Endothelial cell (in vitro differentiated cells): ENCODE measurements around the gene MYOF. TPM values are rescaled to one million over a fixed set of nuclear protein-coding genes. Genes with fewer than 3 reads are reported as not detected.
"Not testable (repeated sequence)": the region's sequence is repeated elsewhere in the genome, so short reads cannot be mapped to it uniquely, and the experiment has no call there.

Source experiments
- DNase-seq: peaks from one replicate; pipeline ENCODE4 v3.0.0; 2021; ENCODE audit warnings: low spot score
- H3K27ac Mint-ChIP-seq: one replicate; pipeline ENCODE4 v1.8.0; 2021; ENCODE audit warnings: mixed read lengths, inconsistent platforms; ENCODE audit not compliant: unreplicated experiment
- H3K27me3 Mint-ChIP-seq: one replicate; pipeline ENCODE4 v1.8.0; 2021; ENCODE audit warnings: mild to moderate bottlenecking, moderate library complexity, mixed read lengths, inconsistent platforms; ENCODE audit not compliant: unreplicated experiment
- H3K36me3 Mint-ChIP-seq: one replicate; pipeline ENCODE4 v1.8.0; 2021; ENCODE audit warnings: mild to moderate bottlenecking, low read depth, mixed read lengths, inconsistent platforms; ENCODE audit not compliant: unreplicated experiment
- H3K4me1 Mint-ChIP-seq: one replicate; pipeline ENCODE4 v1.8.0; 2021; ENCODE audit warnings: mild to moderate bottlenecking, mixed read lengths, inconsistent platforms; ENCODE audit not compliant: unreplicated experiment
- H3K4me3 Mint-ChIP-seq: one replicate; pipeline ENCODE4 v1.8.0; 2021; ENCODE audit warnings: mild to moderate bottlenecking, mixed read lengths, inconsistent platforms; ENCODE audit not compliant: unreplicated experiment
- H3K9me3 Mint-ChIP-seq: one replicate; pipeline ENCODE4 v1.8.0; 2021; ENCODE audit warnings: mixed read lengths, inconsistent platforms; ENCODE audit not compliant: unreplicated experiment
- total RNA-seq: library from RNA; stranded (reverse); fragmentation: NEBNext Ultra II Directional; extraction: Animal tissue kit (Norgen Biotek cat#: 25700); gene quantifications from one replicate; pipeline ENCODE4 v1.2.1, GENCODE V29; 2021; ENCODE audit not compliant: unreplicated experiment
- TF ChIP-seq, protein P1 (sequence below): fragments of 200-600 bp; sonication (generic); IDR thresholded peaks from one replicate; pipeline ENCODE4 v1.5.0; 2021; ENCODE audit warnings: antibody characterized with exemption; ENCODE audit not compliant: unreplicated experiment

MYOF gene
- total RNA-seq, 1 donor from 2014 or later, result 12.4 TPM

DNA sequence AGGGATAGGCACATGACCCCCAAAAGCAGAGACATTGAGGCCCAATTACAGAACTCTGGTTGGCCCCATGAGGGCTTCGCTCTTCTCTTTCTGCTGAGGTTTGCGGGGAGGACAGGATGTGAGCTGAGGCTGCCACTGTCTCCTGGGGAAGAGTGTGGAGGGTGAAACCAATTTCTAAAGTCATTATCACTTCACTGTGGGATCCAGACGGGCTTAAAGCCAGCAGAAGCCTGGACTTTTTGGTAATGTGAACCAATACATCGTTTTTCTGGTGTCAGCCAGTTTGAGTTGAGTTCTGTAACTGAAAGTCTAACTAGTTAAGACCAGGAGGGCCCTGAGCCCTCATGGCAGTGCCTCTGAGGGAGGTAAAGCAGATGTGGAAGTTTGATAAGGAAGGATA lies 163.0 kb downstream of the MYOF start:
- DNase-seq, result no peak
- H3K36me3 Mint-ChIP-seq, result peaks cover under 1% of the 10 kb centered on the region
- H3K27ac Mint-ChIP-seq, result no peak overlapping the region
- H3K4me1 Mint-ChIP-seq, result peaks cover 13% of the 10 kb centered on the region
- H3K9me3 Mint-ChIP-seq, result no peaks in the 10 kb centered on the region
- peaks cover 4% of the 10 kb centered on the region for H3K27me3 Mint-ChIP-seq
- TF ChIP-seq, protein P1, sequence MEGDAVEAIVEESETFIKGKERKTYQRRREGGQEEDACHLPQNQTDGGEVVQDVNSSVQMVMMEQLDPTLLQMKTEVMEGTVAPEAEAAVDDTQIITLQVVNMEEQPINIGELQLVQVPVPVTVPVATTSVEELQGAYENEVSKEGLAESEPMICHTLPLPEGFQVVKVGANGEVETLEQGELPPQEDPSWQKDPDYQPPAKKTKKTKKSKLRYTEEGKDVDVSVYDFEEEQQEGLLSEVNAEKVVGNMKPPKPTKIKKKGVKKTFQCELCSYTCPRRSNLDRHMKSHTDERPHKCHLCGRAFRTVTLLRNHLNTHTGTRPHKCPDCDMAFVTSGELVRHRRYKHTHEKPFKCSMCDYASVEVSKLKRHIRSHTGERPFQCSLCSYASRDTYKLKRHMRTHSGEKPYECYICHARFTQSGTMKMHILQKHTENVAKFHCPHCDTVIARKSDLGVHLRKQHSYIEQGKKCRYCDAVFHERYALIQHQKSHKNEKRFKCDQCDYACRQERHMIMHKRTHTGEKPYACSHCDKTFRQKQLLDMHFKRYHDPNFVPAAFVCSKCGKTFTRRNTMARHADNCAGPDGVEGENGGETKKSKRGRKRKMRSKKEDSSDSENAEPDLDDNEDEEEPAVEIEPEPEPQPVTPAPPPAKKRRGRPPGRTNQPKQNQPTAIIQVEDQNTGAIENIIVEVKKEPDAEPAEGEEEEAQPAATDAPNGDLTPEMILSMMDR, result no peak
- H3K4me3 Mint-ChIP-seq, result no peak overlapping the region

DNA sequence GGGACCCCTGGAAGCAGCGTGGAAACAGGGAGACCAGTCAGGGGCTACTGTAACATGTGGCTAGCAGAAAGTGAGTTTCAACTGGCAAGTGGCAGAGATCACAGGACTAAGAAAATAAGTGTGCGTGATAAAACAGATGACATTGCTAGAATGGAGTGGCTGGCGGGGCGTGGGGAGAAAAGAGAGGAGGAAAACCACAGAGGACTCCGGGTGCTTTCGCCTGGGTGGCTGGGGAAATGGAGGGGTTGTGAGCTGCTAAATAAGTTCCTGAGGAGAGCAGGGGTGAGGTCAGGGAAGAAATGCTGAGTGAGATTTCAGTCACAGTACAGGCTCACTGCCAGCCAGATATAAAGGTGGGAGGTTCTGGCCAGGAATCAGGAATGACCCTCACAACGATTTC lies 166.9 kb downstream of the MYOF start:
- Mint-ChIP-seq H3K27ac (no peak overlapping the region), H3K36me3 (no peaks in the 10 kb centered on the region), H3K4me3 (no peak overlapping the region), H3K27me3 (no peaks in the 10 kb centered on the region), H3K9me3 (no peaks in the 10 kb centered on the region), H3K4me1 (peaks cover 13% of the 10 kb centered on the region)
- no peak for DNase-seq
- TF ChIP-seq, protein P1, result no peak

DNA sequence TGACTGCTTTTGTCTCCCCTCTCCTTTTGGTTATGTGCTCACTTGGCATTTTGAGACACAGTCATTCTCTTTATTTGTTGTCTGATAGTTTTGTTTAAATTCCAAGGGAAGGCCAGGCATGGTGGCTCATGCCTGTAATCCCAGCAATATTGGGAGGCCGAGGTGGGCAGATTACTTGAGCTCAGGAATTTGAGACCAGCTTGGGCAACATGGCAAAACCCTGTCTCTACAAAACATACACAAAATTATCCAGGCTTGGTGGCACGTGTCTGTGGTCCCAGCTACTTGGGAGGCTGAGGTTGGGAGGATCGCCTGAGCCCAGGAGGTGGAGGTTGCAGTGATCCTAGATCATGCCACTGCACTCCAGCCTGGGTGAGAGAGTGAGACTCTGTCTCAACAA lies 167.5 kb downstream of the MYOF start:
- not testable (repeated sequence) for H3K36me3 Mint-ChIP-seq, H3K27ac Mint-ChIP-seq, H3K9me3 Mint-ChIP-seq, H3K4me3 Mint-ChIP-seq, H3K27me3 Mint-ChIP-seq, DNase-seq
- peaks cover 13% of the 10 kb centered on the region for H3K4me1 Mint-ChIP-seq

DNA sequence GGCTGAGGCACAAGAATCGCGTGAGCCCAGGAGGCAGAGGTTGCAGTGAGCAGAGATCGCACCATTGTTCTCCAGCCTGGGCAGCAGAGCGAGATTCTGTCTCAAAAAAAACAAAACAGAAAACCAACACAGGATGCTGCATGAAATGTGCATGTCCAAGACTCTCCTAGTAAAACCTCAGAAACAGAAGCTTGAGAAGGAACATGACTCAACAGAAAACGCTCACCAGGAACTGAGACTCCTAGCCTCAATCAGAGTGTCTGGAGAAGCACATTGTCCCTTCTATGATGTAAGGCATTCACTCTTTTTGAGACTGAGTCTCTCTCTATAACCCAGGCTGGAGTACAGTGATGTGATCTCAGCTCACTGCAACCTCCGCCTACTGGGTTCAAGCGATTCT lies 168.3 kb downstream of the MYOF start:
- TF ChIP-seq, protein P1, result no peak
- Mint-ChIP-seq H3K36me3 (peaks cover 5% of the 10 kb centered on the region), H3K4me3 (no peak overlapping the region), H3K27ac (no peak overlapping the region), H3K4me1 (peaks cover 13% of the 10 kb centered on the region), H3K9me3 (no peaks in the 10 kb centered on the region), H3K27me3 (no peaks in the 10 kb centered on the region)
- no peak for DNase-seq

DNA sequence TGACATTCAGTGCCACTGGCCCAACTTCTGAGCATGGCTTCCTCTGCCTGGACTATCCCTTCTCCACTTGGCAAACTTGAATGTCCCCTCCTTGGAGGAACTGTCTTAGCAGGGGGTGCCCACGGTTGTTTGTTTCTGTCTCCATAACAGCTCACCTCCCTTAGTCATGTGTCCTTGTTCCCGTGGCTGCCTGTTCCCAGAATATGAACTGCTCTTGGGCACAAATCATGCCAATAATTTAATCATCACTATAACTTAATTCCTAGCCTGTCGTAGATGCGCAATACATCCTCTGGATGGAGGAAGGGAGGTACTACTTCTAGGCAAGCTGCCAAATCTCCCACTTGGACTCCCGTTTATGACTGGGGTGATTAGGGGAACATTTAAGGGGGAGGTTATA lies 173.1 kb downstream of the MYOF start:
- Mint-ChIP-seq H3K27me3 (no peaks in the 10 kb centered on the region), H3K27ac (no peak overlapping the region), H3K9me3 (no peaks in the 10 kb centered on the region), H3K36me3 (peaks cover 5% of the 10 kb centered on the region), H3K4me1 (no peaks in the 10 kb centered on the region), H3K4me3 (no peak overlapping the region)
- DNase-seq, result no peak
- TF ChIP-seq, protein P1, result no peak

DNA sequence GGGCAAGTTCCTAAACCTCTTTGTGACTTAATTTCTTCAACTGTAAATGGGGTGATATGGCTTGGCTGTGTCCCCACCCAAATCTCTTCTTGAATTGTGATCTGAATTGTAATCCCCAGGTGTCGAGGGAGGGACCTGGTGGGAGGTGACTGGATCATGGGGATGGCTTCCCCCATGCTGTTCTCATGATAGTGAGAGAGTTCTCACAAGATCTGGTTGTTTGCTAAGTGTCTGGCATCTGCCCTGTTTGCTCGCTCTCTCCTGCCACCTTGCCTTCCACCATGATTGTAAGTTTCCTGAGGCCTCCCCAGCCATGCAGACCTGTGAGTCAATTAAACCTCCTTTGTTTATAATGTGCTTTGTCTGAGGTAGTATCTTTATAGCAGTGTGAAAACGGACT lies 177.0 kb downstream of the MYOF start:
- Mint-ChIP-seq H3K36me3 (peaks cover 5% of the 10 kb centered on the region), H3K27me3 (no peaks in the 10 kb centered on the region), H3K9me3 (no peaks in the 10 kb centered on the region), H3K4me1 (no peaks in the 10 kb centered on the region), H3K27ac (peak overlapping the region; percentile 37), H3K4me3 (no peak overlapping the region)
- TF ChIP-seq, protein P1, result no peak
- DNase-seq, result no peak
